ENCODE measurements around the gene TMIE. TPM values are rescaled to one million over a fixed set of nuclear protein-coding genes. Genes with fewer than 3 reads are reported as not detected.
A peak's percentile ranks its signal among the peaks of the same experiment; 100 is the strongest.

The TMIE gene
- total RNA-seq, 6 donors from 2014 or later, result 0.49 to 2.1 (median 1.2) TPM; not detected in 1

DNA sequence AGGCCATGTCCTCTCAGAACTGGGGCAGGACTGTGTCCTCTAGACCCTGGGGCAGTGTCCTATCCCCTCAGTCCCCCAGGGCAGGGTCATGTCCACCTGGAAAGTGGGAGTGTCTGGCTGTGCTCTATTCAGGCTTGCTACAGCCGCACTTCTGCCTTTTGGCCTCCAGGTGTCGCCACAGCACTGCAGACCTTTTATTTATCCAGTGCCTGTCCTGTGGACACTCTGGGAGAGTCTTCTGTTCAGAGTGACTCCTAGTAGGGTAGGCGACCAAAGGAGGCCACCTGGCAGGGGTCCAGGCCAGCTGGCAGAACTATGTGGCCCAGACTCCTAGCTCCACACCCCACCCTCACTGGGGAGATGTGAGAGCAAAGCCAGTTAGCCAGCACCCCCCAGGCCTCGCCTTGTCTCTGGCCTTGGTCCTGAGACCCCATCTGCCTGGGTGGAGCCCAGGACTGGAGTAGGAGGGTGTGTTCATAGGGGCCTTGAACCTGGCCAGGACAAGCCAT, 3.9 kb downstream of the TMIE start:
- Histone ChIP-seq H3K27ac (no peak overlapping the region), H3K4me3 (no peak overlapping the region), H3K4me1 (peaks cover 16 to 17% (median 17%) of the 10 kb centered on the region in 4 donors), H3K27me3 (peaks cover 0 to 10% (median 5%) of the 10 kb centered on the region in 4 donors), H3K36me3 (peaks cover 0 to 3% (median 0%) of the 10 kb centered on the region in 4 donors), H3K9me3 (no peaks in the 10 kb centered on the region)
- no peak for TF ChIP-seq POLR2A (IDR thresholded peaks at IDR 0.05)
- TF ChIP-seq CTCF (IDR thresholded peaks at IDR 0.05), result peak; percentile 96 to 98 (median 96)
- 23 to 33% methylated on average over 3 to 4 of the region's 4 CpGs for WGBS, 2 donors
- ATAC-seq (ENCODE audit: low FRiP score in 2 of 2) (peak; percentile 84 to 88), DNase-seq (peak in 1 of 2 donors; percentile 79)

DNA sequence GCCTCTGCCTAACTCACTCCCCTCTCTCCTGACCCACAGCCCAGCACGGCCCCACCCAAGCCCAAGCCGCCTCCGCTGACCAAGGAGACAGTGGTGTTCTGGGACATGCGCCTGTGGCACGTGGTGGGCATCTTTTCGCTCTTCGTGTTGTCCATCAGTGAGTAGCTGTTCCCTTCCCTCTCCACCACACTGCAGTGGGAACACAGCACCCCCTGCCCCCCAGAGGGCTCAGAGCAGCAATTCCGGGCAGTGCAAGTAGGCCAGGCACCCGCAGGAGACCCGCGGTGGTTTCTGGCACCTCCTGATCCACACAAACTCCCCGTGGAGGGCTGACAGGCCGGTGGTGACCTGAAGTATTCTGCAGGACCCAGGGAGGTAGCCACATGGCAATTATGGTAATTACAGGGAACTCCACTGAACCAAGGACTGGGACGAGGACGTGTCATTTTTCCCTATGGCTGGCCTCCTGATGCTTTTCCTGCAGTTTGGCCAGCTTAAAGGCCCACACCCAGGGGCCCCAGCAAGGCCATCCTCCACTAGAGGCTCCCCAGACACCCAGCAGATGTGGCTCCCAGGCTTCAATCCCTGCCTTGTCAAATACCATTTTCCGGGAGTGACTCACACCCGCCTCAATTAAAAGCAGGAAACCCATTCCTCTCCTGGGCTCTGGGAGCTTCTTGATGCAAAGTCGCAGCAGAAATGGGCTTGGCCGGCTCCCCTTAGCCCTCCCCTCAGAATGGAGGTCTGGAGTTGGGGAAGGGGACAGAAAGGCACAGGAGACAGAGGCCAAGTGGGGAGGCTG, 4.8 kb downstream of the TMIE start:
- Histone ChIP-seq H3K4me3 (no peak overlapping the region), H3K27me3 (peaks cover 0 to 7% (median 4%) of the 10 kb centered on the region in 4 donors), H3K36me3 (peaks cover 0 to 3% (median 0%) of the 10 kb centered on the region in 4 donors), H3K9me3 (no peaks in the 10 kb centered on the region), H3K27ac (no peak overlapping the region), H3K4me1 (peaks cover 8% of the 10 kb centered on the region in 4 donors)
- 87 to 95% methylated on average over 11 to 17 of the region's 19 CpGs for WGBS, 2 donors
- ATAC-seq (ENCODE audit: low FRiP score in 2 of 2) (no peak), DNase-seq (no peak)
- no peak for TF ChIP-seq POLR2AphosphoS5 (IDR thresholded peaks at IDR 0.05)
- TF ChIP-seq CTCF (IDR thresholded peaks at IDR 0.05), result no peak
- TF ChIP-seq EP300 (IDR thresholded peaks at IDR 0.05), result no peak

- Histone ChIP-seq H3K36me3 (peaks cover 0 to 3% (median 0%) of the 10 kb centered on the region in 4 donors), H3K4me1 (no peaks in the 10 kb centered on the region), H3K27me3 (no peaks in the 10 kb centered on the region), H3K4me3 (no peak overlapping the region), H3K9me3 (no peaks in the 10 kb centered on the region), H3K27ac (no peak overlapping the region)
- no peak for TF ChIP-seq EP300 (IDR thresholded peaks at IDR 0.05)
- no peak for ATAC-seq (ENCODE audit: low FRiP score in 2 of 2)
- DNase-seq, result no peak
- 79 to 85% methylated on average over 2 to 13 of the region's 13 CpGs for WGBS, 2 donors
Observed at GRCh38 chr3:46706771-46707582, 5.8 kb downstream of the TMIE start.

- Histone ChIP-seq H3K4me3 (no peak overlapping the region), H3K9me3 (no peaks in the 10 kb centered on the region), H3K4me1 (no peaks in the 10 kb centered on the region), H3K36me3 (peaks cover 0 to 3% (median 0%) of the 10 kb centered on the region in 4 donors), H3K27me3 (no peaks in the 10 kb centered on the region), H3K27ac (no peak overlapping the region)
- 88 to 93% methylated on average over 7 of the region's 7 CpGs for WGBS, 2 donors
- ATAC-seq (ENCODE audit: low FRiP score in 2 of 2) (no peak), DNase-seq (peak in 1 of 2 donors; percentile 17)
- TF ChIP-seq EP300 (IDR thresholded peaks at IDR 0.05) (no peak), CTCF (IDR thresholded peaks at IDR 0.05) (no peak)
Observed at GRCh38 chr3:46707601-46708011, 6.4 kb downstream of the TMIE start.

DNA sequence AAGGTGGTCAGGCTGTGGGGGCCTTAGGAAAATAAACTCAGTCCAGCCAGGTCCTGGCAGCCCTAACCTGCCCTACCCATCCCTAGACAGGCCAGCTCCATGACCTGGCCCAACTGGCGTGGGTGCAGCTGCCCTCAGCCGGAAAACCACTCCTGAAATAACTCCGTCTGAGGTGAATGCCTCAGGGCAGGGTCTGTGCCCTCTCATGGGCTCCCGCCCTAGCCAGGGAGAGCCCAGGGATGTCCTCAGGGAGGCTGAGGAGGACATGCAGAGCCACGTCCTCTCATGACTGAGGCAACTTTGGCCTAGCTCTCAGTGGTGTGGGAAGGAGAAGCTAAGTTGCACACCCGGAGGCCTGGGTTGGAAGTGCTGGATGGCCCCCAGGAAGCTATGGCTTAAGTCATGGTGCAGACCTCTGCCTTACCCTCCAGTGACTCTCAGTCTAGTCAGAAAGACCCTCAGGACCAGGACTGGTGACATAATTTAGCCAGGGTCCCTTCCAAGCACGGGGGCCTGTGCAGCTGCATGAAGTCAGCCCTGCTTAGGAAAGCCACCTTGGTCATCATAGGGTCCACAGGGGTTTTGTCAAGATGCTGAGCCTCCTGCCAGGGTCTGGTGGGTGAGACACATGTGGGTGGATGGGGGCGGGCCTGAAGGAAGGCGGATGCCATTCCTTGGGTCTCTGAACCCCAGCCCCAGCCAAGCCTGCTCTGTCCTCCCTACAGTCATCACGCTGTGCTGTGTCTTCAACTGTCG, 7.4 kb downstream of the TMIE start:
- ATAC-seq (ENCODE audit: low FRiP score in 2 of 2) (no peak), DNase-seq (peak in 1 of 2 donors; percentile 16)
- 81% methylated on average over 9 to 11 of the region's 11 CpGs for WGBS, 2 donors
- no peak for TF ChIP-seq EP300 (IDR thresholded peaks at IDR 0.05)
- no peak for TF ChIP-seq CTCF (IDR thresholded peaks at IDR 0.05)
- TF ChIP-seq POLR2AphosphoS5 (IDR thresholded peaks at IDR 0.05), result no peak
- TF ChIP-seq POLR2A (IDR thresholded peaks at IDR 0.05), result no peak
- Histone ChIP-seq H3K27ac (no peak overlapping the region), H3K27me3 (no peaks in the 10 kb centered on the region), H3K9me3 (no peaks in the 10 kb centered on the region), H3K4me1 (no peaks in the 10 kb centered on the region), H3K4me3 (no peak overlapping the region), H3K36me3 (peaks cover 0 to 3% (median 0%) of the 10 kb centered on the region in 4 donors)
